Astrocyte of the cerebellum (primary cell): Measurements from ENCODE around the gene SLC5A2.
A peak's percentile ranks its signal among the peaks of the same experiment; 100 is the strongest.
"Not testable (repeated sequence)": the region's sequence is repeated elsewhere in the genome, so short reads cannot be mapped to it uniquely, and the experiment has no call there.

Source experiments
- DNase-seq: peaks from one replicate; pipeline ENCODE4 v3.0.0-alpha.2; 2011; ENCODE audit warnings: low read depth
- H3K4me3 ChIP-seq: 2 replicates; pipeline ENCODE4 v1.5.1; 2011; ENCODE audit warnings: mild to moderate bottlenecking, low read depth, low read length, moderate library complexity
- CTCF ChIP-seq: IDR thresholded peaks from 2 replicates; pipeline ENCODE4 v1.5.1; 2012; ENCODE audit warnings: low read length, low read depth, moderate library complexity, mild to moderate bottlenecking; ENCODE audit errors: missing control alignments
- in situ Hi-C: cut with HindIII; loops from 2 replicates; pipeline ENCODE4 v1.10.0; 2017; ENCODE audit warnings: low sequenced_read_pairs

The SLC5A2 gene

DNA sequence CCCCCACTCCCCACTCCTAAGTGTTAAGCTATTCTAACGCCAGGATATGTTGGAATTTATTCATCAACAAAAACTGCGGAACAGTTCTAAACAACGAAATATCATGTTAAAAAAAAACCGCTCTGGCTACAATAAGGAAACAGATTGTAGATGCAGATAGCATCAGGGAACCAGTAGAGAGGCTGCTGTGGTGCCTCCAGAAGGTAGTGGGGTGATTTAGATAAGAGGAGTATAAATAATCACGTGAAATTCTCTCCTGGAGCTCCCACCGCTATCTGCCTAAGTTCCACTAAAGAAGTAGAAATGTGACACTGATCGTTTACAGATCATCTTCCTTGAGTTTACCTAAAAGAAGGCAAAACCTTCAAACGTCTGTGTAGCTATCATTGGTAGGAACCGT is 52.8 kb downstream of the SLC5A2 start:
- in situ Hi-C loops, result no loop called here
- no peak for TF ChIP-seq CTCF
- no peak overlapping the region for H3K4me3 ChIP-seq
- DNase-seq, result no peak

GRCh38 chr16:31536804-31537361 is 54.0 kb downstream of the SLC5A2 start:
- H3K4me3 ChIP-seq, result peak overlapping the region; percentile 30
- TF ChIP-seq CTCF, result no peak
- no peak for DNase-seq
- in situ Hi-C loops, result no loop called here

- peak overlapping the region; percentile 30 for H3K4me3 ChIP-seq
- TF ChIP-seq CTCF, result no peak
- in situ Hi-C loops, result no loop called here
- no peak for DNase-seq
These were observed 54.7 kb downstream of the SLC5A2 start for GRCh38 chr16:31537362-31538242.

DNA sequence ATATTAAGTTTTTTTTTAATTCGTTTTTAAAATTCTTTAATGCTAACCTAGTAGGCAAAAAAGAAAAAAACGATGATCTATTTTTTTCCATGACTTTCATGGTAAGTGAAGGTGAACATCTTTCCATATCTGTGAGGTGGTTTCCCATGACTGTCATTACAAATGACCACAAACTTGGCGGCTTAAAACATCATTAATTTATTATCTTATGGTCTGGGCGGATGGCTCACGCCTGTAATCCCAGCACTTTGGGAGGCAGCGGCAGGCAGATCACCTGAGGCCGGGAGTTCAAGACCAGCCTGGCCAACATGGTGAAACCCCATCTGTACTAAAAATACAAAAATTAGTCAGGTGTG is 55.3 kb downstream of the SLC5A2 start:
- H3K4me3 ChIP-seq, in situ Hi-C loops, DNase-seq: not testable (repeated sequence)

DNA sequence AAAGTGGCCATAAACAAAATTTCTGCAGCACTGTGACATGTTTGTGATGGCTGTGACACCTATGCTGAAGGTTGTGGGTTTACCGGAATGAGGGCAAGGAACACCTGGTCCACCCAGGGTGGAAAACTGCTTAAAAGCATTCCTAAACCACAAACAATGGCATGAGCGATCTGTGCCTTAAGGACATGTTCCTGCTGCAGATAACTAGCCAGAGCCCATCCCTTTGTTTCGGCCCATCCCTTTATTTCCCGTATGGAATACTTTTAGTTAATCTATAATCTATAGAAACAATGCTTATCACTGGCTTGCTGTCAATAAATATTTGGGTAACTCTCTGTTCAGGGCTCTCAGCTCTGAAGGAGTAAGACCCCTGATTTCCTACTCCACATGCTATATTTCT is 56.8 kb downstream of the SLC5A2 start:
- DNase-seq, H3K4me3 ChIP-seq, in situ Hi-C loops: not testable (repeated sequence)
